Loucy (cell line): ENCODE data around the gene PAAF1.

ENCODE experiments used
- EZH2phosphoT487 ChIP-seq: fragments of 200-600 bp; IDR thresholded peaks from 2 replicates; pipeline ENCODE4 v1.6.1; 2018; ENCODE audit warnings: antibody characterized with exemption, mild to moderate bottlenecking, moderate library complexity, borderline replicate concordance
- TF ChIP-seq, protein P1 (sequence below): fragments of 200-600 bp; sonication (generic); conservative IDR thresholded peaks from 2 replicates; pipeline ENCODE4 v1.5.1; 2014; ENCODE audit warnings: mild to moderate bottlenecking, antibody characterized with exemption, low read length

DNA sequence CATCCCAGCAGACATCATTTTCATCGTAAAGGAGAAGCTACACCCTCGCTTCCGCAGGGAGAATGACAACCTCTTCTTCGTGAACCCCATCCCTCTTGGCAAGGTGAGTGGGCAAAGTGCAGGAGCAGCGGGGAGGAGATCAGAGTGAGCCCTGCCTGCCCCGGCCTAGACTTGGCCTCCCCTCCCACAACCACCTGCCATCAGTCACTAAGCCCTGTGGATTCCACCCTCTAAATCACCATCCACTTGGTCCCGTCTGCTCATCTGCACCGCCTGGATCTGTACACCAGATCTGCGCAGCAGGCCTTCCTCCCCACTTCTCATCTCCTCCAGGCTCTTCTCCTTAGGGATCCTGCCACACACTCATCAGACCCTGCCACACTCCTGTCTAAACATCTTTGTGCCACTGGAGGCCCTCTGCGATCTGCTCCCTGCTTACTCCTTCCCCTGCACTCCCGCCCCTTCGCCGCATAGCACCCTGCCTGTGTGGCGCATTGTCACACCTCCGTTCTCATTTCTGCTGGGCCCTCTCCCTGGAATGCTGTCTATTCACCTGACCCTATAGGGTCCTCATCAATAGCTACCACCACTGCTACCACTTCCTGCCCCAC lies 91.7 kb downstream of the PAAF1 start:
- TF ChIP-seq, protein P1, sequence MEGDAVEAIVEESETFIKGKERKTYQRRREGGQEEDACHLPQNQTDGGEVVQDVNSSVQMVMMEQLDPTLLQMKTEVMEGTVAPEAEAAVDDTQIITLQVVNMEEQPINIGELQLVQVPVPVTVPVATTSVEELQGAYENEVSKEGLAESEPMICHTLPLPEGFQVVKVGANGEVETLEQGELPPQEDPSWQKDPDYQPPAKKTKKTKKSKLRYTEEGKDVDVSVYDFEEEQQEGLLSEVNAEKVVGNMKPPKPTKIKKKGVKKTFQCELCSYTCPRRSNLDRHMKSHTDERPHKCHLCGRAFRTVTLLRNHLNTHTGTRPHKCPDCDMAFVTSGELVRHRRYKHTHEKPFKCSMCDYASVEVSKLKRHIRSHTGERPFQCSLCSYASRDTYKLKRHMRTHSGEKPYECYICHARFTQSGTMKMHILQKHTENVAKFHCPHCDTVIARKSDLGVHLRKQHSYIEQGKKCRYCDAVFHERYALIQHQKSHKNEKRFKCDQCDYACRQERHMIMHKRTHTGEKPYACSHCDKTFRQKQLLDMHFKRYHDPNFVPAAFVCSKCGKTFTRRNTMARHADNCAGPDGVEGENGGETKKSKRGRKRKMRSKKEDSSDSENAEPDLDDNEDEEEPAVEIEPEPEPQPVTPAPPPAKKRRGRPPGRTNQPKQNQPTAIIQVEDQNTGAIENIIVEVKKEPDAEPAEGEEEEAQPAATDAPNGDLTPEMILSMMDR, result no peak
- no peak for TF ChIP-seq EZH2phosphoT487
